ENCODE data around the gene ATOH8.

- TF ChIP-seq YY1 (IDR thresholded peaks at IDR 0.05; ENCODE audit: insufficient read depth, insufficient read length) (no peak), ZNF274 (IDR thresholded peaks at IDR 0.05; ENCODE audit: low read depth, low read length) (no peak)
These were observed 713 bp downstream of the ATOH8 start for GRCh38 chr2:85754313-85755095.

Measured in NT2/D1 (cell line).